ENCODE data around the gene OPRL1.

Gene OPRL1

GRCh38 chr20:64129146-64129782 lies 49.4 kb downstream of the OPRL1 start:
- TF ChIP-seq GATA2 (IDR thresholded peaks at IDR 0.05; ENCODE audit: low read depth, low read length): no peak
- TF ChIP-seq GATA3 (IDR thresholded peaks at IDR 0.05; ENCODE audit: low read depth, low read length): no peak

- no peak for TF ChIP-seq GATA3 (IDR thresholded peaks at IDR 0.05; ENCODE audit: low read depth, low read length)
- TF ChIP-seq GATA2 (IDR thresholded peaks at IDR 0.05; ENCODE audit: low read depth, low read length): no peak
Observed at GRCh38 chr20:64130271-64130670, 50.4 kb downstream of the OPRL1 start.

GRCh38 chr20:64130876-64131275 lies 51.0 kb downstream of the OPRL1 start:
- TF ChIP-seq GATA2 (IDR thresholded peaks at IDR 0.05; ENCODE audit: low read depth, low read length): no peak
- TF ChIP-seq GATA3 (IDR thresholded peaks at IDR 0.05; ENCODE audit: low read depth, low read length): no peak

- TF ChIP-seq GATA2 (IDR thresholded peaks at IDR 0.05; ENCODE audit: low read depth, low read length) (no peak), GATA3 (IDR thresholded peaks at IDR 0.05; ENCODE audit: low read depth, low read length) (no peak)
Observed at GRCh38 chr20:64131406-64131805, 51.5 kb downstream of the OPRL1 start.

GRCh38 chr20:64133951-64134407 lies 54.1 kb downstream of the OPRL1 start:
- no peak for TF ChIP-seq GATA2 (IDR thresholded peaks at IDR 0.05; ENCODE audit: low read depth, low read length)
- no peak for TF ChIP-seq GATA3 (IDR thresholded peaks at IDR 0.05; ENCODE audit: low read depth, low read length)

GRCh38 chr20:64136004-64136710 lies 56.3 kb downstream of the OPRL1 start:
- TF ChIP-seq GATA2 (IDR thresholded peaks at IDR 0.05; ENCODE audit: low read depth, low read length): no peak
- no peak for TF ChIP-seq GATA3 (IDR thresholded peaks at IDR 0.05; ENCODE audit: low read depth, low read length)

- TF ChIP-seq GATA3 (IDR thresholded peaks at IDR 0.05; ENCODE audit: low read depth, low read length) (no peak), GATA2 (IDR thresholded peaks at IDR 0.05; ENCODE audit: low read depth, low read length) (no peak)
Observed at GRCh38 chr20:64137598-64138031, 57.7 kb downstream of the OPRL1 start.

GRCh38 chr20:64138276-64138815 lies 58.5 kb downstream of the OPRL1 start:
- TF ChIP-seq GATA2 (IDR thresholded peaks at IDR 0.05; ENCODE audit: low read depth, low read length) (no peak), GATA3 (IDR thresholded peaks at IDR 0.05; ENCODE audit: low read depth, low read length) (no peak)

GRCh38 chr20:64139199-64140060 lies 59.5 kb downstream of the OPRL1 start:
- TF ChIP-seq GATA3 (IDR thresholded peaks at IDR 0.05; ENCODE audit: low read depth, low read length) (no peak), GATA2 (IDR thresholded peaks at IDR 0.05; ENCODE audit: low read depth, low read length) (no peak)

- TF ChIP-seq GATA2 (IDR thresholded peaks at IDR 0.05; ENCODE audit: low read depth, low read length) (no peak), GATA3 (IDR thresholded peaks at IDR 0.05; ENCODE audit: low read depth, low read length) (no peak)
Observed at GRCh38 chr20:64140061-64140931, 60.4 kb downstream of the OPRL1 start.

GRCh38 chr20:64140956-64141355 lies 61.1 kb downstream of the OPRL1 start:
- TF ChIP-seq GATA2 (IDR thresholded peaks at IDR 0.05; ENCODE audit: low read depth, low read length) (no peak), GATA3 (IDR thresholded peaks at IDR 0.05; ENCODE audit: low read depth, low read length) (no peak)

GRCh38 chr20:64142590-64142989 lies 62.7 kb downstream of the OPRL1 start:
- TF ChIP-seq GATA2 (IDR thresholded peaks at IDR 0.05; ENCODE audit: low read depth, low read length) (no peak), GATA3 (IDR thresholded peaks at IDR 0.05; ENCODE audit: low read depth, low read length) (no peak)

All from SH-SY5Y (cell line).